Measurements from ENCODE around the gene ITGA11. TPM values are rescaled to one million over a fixed set of nuclear protein-coding genes. Genes with fewer than 3 reads are reported as not detected.

The ITGA11 gene
- total RNA-seq, 1 donor from 2014 or later, result 32.6 TPM

- ATAC-seq, result no peak
- intact Hi-C loops (cut with DNase I), result no loop called here
- DNase-seq (ENCODE audit: missing footprints), result no peak
Observed at GRCh38 chr15:68447976-68448755, 16.2 kb upstream of the ITGA11 start.

- intact Hi-C loops (cut with DNase I), result no loop called here
- ATAC-seq (no peak), DNase-seq (ENCODE audit: missing footprints) (no peak)
Observed at GRCh38 chr15:68447209-68447608, 15.2 kb upstream of the ITGA11 start.

GRCh38 chr15:68445351-68445750 is 13.4 kb upstream of the ITGA11 start:
- ATAC-seq (no peak), DNase-seq (ENCODE audit: missing footprints) (no peak)
- intact Hi-C loops (cut with DNase I), result no loop called here

GRCh38 chr15:68444336-68444735 is 12.4 kb upstream of the ITGA11 start:
- ATAC-seq (no peak), DNase-seq (ENCODE audit: missing footprints) (no peak)
- intact Hi-C loops (cut with DNase I), result no loop called here

- intact Hi-C loops (cut with DNase I), result no loop called here
- ATAC-seq, result no peak
- DNase-seq (ENCODE audit: missing footprints), result no peak
Observed at GRCh38 chr15:68442903-68443302, 10.9 kb upstream of the ITGA11 start.

GRCh38 chr15:68442041-68442440 is 10.1 kb upstream of the ITGA11 start:
- ATAC-seq (no peak), DNase-seq (ENCODE audit: missing footprints) (no peak)
- intact Hi-C loops (cut with DNase I), result no loop called here

- intact Hi-C loops (cut with DNase I), result no loop called here
- DNase-seq (ENCODE audit: missing footprints), result no peak
- peak; percentile 51 for ATAC-seq
Observed at GRCh38 chr15:68441045-68441743, 9.2 kb upstream of the ITGA11 start.

GRCh38 chr15:68440136-68440535 is 8.2 kb upstream of the ITGA11 start:
- ATAC-seq, result no peak
- intact Hi-C loops (cut with DNase I), result no loop called here
- no peak for DNase-seq (ENCODE audit: missing footprints)

- no peak for ATAC-seq
Observed at GRCh38 chr15:68439506-68439905, 7.5 kb upstream of the ITGA11 start.

GRCh38 chr15:68436680-68437079 is 4.7 kb upstream of the ITGA11 start:
- intact Hi-C loops (cut with DNase I), result no loop called here

More at GRCh38 chr15:68439506-68439905, 7.5 kb upstream of the ITGA11 start:
- DNase-seq (ENCODE audit: missing footprints), result no peak
- intact Hi-C loops (cut with DNase I), result no loop called here

GRCh38 chr15:68435966-68436365 is 4.0 kb upstream of the ITGA11 start:
- ATAC-seq (peak; percentile 83), DNase-seq (ENCODE audit: missing footprints) (no peak)
- intact Hi-C loops (cut with DNase I), result no loop called here

More at GRCh38 chr15:68436680-68437079, 4.7 kb upstream of the ITGA11 start:
- no peak for ATAC-seq
- DNase-seq (ENCODE audit: missing footprints), result no peak

- DNase-seq (ENCODE audit: missing footprints), result no peak
- intact Hi-C loops (cut with DNase I), result loop anchor here (5.0 kb wide), 1 partner anchor 83 kb away; no protein-coding TSS in a partner anchor
- ATAC-seq, result no peak
Observed at GRCh38 chr15:68434021-68434420, 2.1 kb upstream of the ITGA11 start.

GRCh38 chr15:68433551-68433950 is 1.6 kb upstream of the ITGA11 start:
- ATAC-seq, result no peak
- DNase-seq (ENCODE audit: missing footprints), result no peak
- intact Hi-C loops (cut with DNase I), result loop anchor here (5.0 kb wide), 1 partner anchor 84 kb away; no protein-coding TSS in a partner anchor

GRCh38 chr15:68432441-68433064 is 590 bp upstream of the ITGA11 start:
- intact Hi-C loops (cut with DNase I), result loop anchor here (5.0 kb wide), 1 partner anchor 85 kb away; no protein-coding TSS in a partner anchor
- DNase-seq (ENCODE audit: missing footprints), result no peak

GRCh38 chr15:68431037-68431791 is 749 bp downstream of the ITGA11 start:
- DNase-seq (ENCODE audit: missing footprints), result peak; percentile 76
- peak; percentile 73 for ATAC-seq
- intact Hi-C loops (cut with DNase I), result loop anchor here (5.0 kb wide), 1 partner anchor 86 kb away; no protein-coding TSS in a partner anchor

More at GRCh38 chr15:68432441-68433064, 590 bp upstream of the ITGA11 start:
- no peak for ATAC-seq

- intact Hi-C loops (cut with DNase I), result loop anchor here (5.0 kb wide), 1 partner anchor 87 kb away; no protein-coding TSS in a partner anchor
- DNase-seq (ENCODE audit: missing footprints), result no peak
- ATAC-seq, result no peak
Observed at GRCh38 chr15:68430471-68431036, 1.4 kb downstream of the ITGA11 start.

- DNase-seq (ENCODE audit: missing footprints) (no peak), ATAC-seq (no peak)
- intact Hi-C loops (cut with DNase I), result loop anchor here (5.0 kb wide), 1 partner anchor 87 kb away; no protein-coding TSS in a partner anchor
Observed at GRCh38 chr15:68429691-68430470, 2.1 kb downstream of the ITGA11 start.
